ENCODE data around the gene GAB2.

GAB2 gene

GRCh38 chr11:78205691-78206090, 211.9 kb downstream of the GAB2 start:
- DNase-seq (ENCODE audit: low read depth in 2 of 2): no peak

- no peak for DNase-seq (ENCODE audit: low read depth in 2 of 2)
These were observed 212.4 kb downstream of the GAB2 start for GRCh38 chr11:78205256-78205655.

GRCh38 chr11:78203184-78203583, 214.4 kb downstream of the GAB2 start:
- DNase-seq (ENCODE audit: low read depth in 2 of 2): peak in 1 of 2 donors; percentile 21

- DNase-seq (ENCODE audit: low read depth in 2 of 2): peak in 1 of 2 donors; percentile 26
These were observed 214.9 kb downstream of the GAB2 start for GRCh38 chr11:78202733-78203167.

DNA sequence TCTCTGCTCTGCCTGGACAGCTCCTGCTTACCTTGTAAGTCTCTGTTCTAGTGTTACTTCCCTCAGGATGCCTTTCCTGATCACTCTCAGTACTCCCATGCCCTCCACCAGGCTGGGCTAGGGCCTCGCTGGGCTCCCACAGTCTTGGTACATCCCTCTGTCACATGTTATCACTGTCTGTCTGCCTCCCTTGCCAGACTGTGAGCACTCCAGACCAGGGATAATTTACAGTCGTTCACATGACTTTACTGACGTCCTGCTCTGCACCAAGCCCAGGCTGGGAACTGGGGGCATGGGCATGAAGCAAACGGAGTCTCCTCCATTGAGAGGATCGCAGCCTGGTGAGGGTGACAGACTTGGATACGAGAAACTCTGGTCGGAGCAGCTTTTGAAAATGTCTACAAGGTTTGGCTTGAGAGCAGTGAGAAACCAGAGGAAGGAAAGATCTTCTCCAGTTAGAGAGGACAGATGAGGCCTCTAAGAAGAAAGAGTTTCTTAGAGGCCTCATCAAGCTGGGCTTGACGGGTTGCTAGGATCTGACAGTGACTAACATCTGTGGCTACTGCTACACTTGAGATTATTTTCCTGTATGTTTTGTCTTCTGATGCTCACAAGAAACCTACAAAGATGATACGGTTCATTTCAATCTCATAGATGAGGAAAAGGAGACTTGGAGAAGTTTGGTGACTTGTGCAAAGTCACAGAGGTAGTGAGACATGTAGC, 216.4 kb downstream of the GAB2 start:
- DNase-seq (ENCODE audit: low read depth in 2 of 2): no peak

DNA sequence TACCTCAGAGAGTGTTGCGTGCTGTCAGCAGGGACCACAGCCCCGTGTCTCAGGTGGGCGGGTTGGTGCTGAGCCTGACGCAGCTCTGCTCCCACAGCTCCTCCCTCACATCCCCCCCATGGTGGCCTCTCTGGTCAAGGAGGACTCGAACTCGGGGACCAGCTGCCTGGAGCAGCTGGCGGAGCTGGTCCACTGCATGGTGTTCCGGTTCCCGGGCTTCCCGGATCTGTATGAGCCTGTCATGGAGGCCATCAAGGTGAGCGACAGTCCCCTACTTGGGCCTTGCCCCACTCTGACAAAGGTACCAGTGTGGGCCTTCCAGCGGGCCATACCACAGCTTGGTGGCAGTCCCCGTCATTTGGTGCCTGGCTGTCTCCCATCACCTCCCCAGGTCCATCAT, 217.1 kb downstream of the GAB2 start:
- DNase-seq (ENCODE audit: low read depth in 2 of 2): no peak

DNA sequence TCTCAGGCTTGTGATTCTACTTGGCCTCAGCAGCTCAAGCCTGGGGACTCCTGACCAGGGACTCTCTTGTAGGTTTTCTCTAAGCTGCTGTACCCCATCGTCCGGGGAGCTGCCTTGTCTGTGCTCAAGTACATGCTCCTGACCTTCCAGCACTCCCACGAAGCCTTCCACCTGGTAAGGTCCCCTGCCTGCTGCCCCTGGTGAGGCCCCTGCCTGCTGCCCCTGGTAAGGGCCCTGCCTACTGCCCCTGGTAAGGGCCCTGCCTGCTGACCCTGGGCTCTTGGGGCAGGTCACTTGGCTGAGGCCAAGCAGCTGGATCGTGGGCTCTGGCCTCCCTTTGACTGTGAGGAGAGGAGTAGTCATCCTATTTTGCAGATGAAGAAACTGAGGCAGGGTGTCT, 217.6 kb downstream of the GAB2 start:
- DNase-seq (ENCODE audit: low read depth in 2 of 2): no peak

DNA sequence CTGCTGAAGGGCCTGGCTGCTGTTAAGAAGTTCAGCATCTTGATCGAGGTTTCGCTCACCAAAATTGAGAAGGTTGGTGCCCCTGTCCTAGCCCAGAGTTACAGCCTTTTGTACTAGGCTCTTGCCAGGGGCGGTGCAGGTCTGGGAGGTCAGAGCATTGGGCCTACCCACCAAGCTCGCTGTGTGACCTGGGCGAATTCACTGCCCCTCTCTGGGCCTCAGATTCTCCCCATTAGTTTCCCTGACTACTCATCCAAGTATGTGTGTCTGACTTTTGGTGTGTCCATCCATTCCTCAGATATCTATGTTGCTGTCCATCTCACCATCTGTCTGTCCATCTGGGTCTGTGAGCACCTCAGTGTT, 218.0 kb downstream of the GAB2 start:
- DNase-seq (ENCODE audit: low read depth in 2 of 2): no peak

DNA sequence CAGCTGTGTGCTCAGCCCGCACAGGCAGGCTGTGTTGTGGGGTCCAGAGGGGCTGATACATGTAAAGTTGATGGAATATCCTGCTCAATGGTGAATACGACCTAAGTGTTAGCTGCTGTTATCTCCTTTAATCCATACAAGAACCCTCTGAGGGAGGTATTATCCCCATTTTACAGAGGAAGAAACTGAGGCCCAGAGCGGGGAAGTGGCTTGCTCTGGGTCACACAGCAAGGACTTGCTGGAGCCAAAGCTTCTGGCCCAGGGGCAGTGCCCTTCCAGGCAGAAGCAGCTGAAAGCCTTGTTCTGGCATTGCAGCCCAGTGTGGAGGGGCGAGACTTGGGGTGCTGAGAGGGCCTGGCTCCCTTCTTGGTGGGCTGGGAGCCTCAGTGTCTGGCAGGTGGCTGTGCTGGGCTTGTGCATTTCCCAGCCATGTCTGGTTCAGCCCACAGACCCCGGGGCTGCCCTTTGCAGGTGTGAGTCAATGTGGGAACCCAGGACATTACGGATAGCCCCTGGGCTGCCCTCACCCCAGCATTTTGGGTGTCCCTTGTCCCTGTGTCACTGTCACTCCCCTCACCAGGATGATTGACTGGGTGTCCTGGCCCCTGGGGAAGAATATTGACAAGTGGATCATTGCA, 218.5 kb downstream of the GAB2 start:
- no peak for DNase-seq (ENCODE audit: low read depth in 2 of 2)

DNA sequence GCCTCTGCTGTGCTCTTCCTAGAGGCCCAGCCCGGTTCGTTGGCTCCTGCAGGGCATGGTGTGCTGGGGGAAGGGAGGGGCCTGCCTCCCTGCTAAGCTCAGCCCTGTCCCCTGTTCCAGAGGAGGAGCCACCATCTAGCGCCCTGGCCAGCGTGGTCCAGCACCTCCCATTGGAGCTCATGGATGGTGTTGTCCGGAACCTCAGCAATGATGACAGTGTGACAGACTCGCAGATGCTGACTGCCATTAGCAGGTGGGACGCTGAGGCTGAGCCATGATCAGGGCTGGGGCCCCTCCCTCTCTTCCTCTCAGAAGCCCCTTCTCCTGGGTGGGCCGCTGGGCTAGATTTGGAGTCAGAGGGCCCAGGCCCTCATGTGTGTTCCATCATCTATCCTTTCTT, 219.8 kb downstream of the GAB2 start:
- no peak for DNase-seq (ENCODE audit: low read depth in 2 of 2)

GRCh38 chr11:78196661-78197091, 220.9 kb downstream of the GAB2 start:
- no peak for DNase-seq (ENCODE audit: low read depth in 2 of 2)

GRCh38 chr11:78195917-78196560, 221.6 kb downstream of the GAB2 start:
- DNase-seq (ENCODE audit: low read depth in 2 of 2): no peak

GRCh38 chr11:78194490-78194889, 223.1 kb downstream of the GAB2 start:
- no peak for DNase-seq (ENCODE audit: low read depth in 2 of 2)

GRCh38 chr11:78193806-78194205, 223.8 kb downstream of the GAB2 start:
- no peak for DNase-seq (ENCODE audit: low read depth in 2 of 2)

- DNase-seq (ENCODE audit: low read depth in 2 of 2): no peak
These were observed 224.7 kb downstream of the GAB2 start for GRCh38 chr11:78192911-78193351.

DNA sequence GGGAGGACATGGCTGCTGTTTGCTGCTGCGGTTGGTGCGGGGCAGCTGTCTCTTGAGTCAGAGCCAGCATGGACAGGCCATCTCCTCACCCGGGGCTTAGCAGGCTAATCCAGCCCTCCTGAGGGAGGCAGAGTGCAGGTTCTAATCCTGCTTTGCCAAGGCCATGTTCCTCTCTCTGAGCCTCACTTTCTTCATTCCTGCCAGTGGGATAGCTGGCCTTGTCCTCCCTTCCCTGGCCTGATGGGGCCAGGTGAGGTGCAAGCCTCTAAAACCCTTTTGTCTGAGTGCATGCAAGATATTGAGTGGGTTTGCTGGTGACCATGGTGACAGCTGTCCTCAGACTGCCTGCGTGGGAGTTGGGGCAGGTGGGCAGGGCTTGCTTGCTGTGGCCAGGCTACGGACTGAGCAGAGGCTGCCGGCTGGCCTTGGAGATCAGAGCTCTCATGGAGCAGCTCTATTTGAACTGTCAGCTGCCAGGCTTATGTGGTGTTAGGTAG, 225.3 kb downstream of the GAB2 start:
- no peak for DNase-seq (ENCODE audit: low read depth in 2 of 2)

GRCh38 chr11:78190871-78191538, 226.6 kb downstream of the GAB2 start:
- no peak for DNase-seq (ENCODE audit: low read depth in 2 of 2)

DNA sequence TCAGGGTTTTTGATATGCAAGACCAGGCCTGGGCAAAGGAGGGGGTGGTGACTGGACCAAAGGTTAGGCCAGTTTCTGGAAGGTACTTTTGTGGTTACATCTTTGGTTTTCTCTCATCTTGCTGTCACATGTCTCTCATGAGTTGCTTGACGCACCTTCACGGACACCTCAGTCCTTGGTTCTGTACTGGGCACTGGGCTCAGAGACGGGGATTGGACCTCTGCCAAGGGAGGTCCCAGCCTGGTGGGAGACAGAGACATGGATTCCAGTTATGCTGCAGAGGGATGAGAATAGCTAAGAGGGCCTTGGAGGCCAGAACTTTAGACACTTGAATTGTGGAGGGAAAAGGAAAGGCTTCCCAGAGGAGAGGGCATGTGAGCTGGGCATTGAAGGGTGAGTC, 227.2 kb downstream of the GAB2 start:
- no peak for DNase-seq (ENCODE audit: low read depth in 2 of 2)

- DNase-seq (ENCODE audit: low read depth in 2 of 2): no peak
These were observed 227.8 kb downstream of the GAB2 start for GRCh38 chr11:78189851-78190250.

DNA sequence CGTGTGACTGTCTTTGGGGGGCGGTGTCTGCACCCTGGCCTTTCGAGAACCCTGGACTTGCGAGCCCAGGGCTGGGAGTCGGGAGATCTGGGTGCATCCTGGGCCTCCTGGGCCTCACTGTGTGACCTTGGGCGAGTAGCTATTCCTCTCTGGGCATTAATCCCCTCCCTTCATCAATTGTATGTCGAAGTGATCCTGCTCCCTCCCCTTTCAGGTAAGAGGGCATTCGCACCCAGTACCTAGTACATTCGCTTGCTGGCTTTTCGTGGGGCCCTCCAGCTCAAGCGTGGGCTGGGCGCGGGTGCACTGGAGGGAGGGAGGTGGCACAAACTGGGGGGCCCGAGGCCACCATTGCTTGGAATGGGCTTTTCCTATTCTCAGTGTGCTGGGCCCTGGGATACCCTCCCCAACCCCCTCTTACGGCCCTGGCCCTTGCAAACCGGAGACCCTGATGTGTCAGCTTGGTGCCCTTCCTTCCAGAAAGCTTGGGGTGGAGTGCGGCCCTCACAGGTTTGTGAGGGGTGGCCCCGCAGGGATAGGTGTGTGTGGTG, 228.4 kb downstream of the GAB2 start:
- no peak for DNase-seq (ENCODE audit: low read depth in 2 of 2)

- DNase-seq (ENCODE audit: low read depth in 2 of 2): peak; percentile 80 to 82
These were observed 229.1 kb downstream of the GAB2 start, which contains the start of the genes KCTD21 and USP35 for GRCh38 chr11:78188286-78189173. TSS of gene KCTD21 (minus strand) at chr11:78188626. CDS start at chr11:78174554, 14,072 bp downstream. TSS of gene USP35 (plus strand) at chr11:78188919. CDS start at chr11:78196246, 7,327 bp downstream.

Data from activated CD8-positive, alpha-beta memory T cell treated with anti-CD3 and anti-CD28 coated beads for 4 hours (primary cell).